ENCODE measurements around the gene ICA1.
"Not testable (repeated sequence)": the region's sequence is repeated elsewhere in the genome, so short reads cannot be mapped to it uniquely, and the experiment has no call there.

ICA1 gene

DNA sequence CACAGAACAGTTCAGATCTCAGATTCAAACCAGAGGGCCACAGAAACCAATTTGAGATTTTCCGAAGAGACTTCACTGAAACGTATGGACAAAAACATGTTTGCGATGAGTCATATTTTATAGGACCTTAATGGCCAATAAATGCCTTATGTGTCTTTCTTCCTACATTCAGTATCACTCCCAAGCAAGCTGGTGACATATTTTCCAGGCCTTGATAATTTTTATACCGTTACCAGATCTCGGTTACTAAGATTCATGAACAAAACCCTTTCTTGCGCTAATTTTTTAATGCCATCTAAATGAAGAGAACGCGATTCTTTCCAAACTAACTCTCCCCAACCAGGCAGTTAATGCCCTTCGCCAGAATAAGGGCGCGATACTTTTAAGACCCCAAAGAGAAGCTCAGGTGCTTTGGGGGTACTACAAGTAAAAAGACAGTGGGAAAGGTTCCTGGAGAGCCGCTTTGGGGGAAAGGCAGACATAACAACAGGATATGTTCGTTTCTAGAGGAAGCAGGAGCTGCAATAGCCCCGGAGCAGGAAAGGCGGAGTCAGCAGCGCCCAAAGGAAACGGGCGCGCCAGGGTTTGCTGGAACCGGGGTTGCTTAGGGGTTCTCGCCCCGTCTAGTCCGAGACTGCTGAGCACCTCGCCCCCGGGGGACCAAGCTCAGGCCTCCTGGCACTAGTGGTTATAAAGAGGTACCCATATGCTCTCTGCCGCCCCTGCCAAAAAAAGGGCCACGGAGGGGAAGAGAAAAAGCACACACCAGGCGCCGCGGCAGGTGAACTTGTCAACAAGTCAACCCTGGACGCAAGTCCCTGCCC lies 884 bp downstream of the ICA1 start:
- DNase-seq: no peak

DNA sequence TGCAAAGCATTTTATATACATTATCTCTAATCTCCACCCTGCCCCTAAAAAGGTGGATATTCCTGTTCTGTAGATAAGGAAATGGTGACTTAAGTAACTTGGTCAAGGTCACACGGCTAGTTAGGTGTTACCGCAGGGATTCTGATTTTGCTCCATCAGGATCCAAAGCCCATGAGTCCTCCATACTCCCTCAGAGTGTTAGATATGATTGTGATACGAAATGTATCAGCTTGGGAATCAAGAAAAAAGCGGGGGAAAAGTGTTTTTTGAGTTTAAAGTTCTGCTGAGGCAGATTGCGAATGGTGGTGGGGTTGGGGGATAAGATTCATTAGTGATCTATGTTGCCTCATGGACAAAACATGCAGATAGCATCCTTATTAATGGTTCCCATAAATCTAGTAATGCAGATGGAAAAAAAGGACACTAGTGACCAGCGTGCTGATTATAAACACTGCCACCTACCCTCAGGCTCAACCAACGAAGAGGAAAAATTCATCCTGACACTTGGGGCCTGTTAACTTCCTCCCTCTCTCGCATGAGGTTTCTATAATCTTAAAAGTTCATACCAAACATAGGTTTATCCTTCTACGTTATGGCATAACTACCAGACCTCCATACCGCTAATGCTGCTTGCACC lies 2.3 kb downstream of the ICA1 start:
- no peak for DNase-seq

DNA sequence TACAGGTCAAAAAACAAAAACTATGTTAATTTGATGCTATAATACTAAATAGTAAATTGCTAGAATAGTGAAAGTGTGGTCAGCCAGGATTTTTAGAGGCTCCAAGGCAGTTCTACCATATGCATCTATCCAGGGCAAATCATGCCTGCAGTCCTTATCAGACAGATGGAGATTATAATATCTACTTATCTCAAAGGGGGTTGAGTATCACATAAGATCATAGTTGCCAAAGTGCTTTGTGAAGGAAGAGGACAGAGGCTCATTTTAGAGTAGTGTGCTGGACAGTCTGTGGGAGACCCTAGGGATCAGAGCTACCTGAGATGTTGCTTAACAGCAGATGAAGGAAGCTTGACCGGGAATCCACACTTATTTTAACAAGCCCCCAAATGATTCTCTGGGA lies 3.2 kb downstream of the ICA1 start:
- no peak for DNase-seq

GRCh38 chr7:8258166-8258565 lies 3.8 kb downstream of the ICA1 start:
- DNase-seq: no peak

DNA sequence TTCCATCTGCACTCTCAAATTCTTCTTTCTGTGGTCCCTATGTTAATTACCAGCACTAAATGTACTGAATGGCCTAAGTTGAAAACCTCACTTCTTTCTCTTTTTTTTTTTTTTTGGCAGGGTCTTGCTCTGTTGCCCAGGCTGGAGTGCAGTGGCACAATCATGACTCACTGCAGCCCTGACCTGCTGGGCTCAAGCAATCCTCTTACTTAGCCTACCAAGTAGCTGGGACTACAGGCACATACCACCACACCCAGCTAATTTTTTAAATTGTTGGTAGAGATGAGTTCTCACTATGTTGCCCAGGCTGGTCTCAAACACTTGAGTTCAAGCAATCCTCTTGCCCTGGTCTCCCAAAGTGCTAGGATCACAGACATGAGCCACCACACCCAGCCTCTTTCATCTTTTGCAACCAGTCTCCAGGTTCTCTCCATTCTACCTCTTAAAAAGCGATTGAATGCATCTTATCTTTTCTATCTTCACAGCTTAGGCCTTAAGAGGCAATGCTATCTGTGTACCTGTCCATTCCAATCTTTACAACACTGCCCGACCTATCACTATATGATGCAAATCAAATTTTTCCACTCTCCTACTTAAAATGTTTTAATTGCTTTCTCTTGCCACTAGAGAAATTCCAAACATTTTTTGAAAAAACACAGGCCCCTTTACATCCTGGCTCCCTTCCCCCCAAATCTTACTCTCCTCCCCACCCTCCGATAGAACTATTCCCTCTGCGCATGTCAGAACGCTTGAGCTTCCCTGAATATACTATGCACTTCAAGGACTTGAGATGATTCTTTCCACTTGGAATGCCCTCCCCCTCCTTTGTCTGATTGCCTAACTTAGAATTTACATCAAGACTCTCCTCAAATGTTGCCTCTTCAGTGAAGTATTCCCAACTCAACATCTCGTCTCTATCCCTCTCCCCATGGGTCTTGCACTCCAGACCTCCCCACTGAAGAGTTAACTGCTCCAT lies 6.0 kb downstream of the ICA1 start:
- DNase-seq: no peak

DNA sequence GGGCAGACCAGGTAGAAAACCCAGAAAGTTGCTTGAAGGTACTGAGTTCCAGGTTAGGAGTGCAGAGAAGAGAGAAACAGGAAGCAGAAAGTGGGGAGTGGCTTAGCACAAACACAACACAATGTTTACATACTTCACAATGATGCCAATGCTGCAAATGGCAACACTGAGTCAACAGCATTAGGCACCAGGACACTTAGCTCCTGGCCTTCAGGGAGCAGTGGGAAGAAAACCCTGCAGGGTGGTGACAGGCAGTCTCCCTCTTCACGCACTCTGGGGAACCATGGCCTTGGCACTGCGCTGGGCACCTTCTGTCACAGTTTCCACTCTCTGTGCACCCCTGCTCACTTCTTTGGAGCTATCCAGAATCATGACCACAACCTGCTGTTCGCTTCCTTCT lies 7.3 kb downstream of the ICA1 start:
- no peak for DNase-seq

GRCh38 chr7:8254215-8254614 lies 7.8 kb downstream of the ICA1 start:
- no peak for DNase-seq

GRCh38 chr7:8251195-8251594 lies 10.8 kb downstream of the ICA1 start:
- no peak for DNase-seq

- DNase-seq: no peak
Observed at GRCh38 chr7:8250547-8250946, 11.4 kb downstream of the ICA1 start.

- DNase-seq: no peak
Observed at GRCh38 chr7:8249121-8249520, 12.8 kb downstream of the ICA1 start.

DNA sequence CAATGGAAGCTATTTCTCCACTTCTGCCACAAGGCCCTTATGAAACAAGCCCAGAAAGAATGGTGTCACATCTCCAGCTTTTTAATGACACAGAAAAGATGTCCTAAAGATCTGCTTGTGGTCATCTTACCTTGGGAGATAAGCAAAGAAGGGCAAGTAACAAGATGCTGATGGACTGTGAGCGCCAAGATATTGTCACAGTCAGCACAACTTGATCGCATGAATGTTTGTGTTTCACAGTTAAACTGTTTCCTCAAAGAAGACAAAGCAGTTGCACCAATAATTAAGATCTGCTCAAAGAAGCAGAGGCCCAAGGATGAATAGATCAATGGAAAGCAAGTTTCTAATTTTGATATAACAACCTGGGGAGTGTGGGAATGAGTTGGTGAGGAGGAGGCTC lies 15.9 kb downstream of the ICA1 start:
- no peak for DNase-seq

GRCh38 chr7:8245032-8245431 lies 16.9 kb downstream of the ICA1 start:
- not testable (repeated sequence) for DNase-seq

DNA sequence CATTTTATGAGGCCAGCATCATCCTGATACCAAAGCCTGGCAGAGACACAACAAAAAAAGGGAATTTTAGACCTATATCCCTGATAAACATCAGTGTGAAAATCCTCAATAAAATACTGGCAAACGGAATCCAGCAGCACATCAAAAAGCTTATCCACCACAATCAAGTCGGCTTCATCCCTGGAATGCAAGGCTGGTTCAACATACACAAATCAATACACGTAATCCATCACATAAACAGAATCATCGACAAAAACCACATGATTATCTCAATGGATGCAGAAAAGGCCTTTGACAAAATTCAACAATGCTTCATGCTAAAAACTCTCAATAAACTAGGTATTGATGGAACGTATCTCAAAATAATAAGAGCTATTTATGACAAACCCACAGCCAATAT lies 18.9 kb downstream of the ICA1 start:
- not testable (repeated sequence) for DNase-seq

GRCh38 chr7:8239702-8240362 lies 22.1 kb downstream of the ICA1 start:
- not testable (repeated sequence) for DNase-seq

DNA sequence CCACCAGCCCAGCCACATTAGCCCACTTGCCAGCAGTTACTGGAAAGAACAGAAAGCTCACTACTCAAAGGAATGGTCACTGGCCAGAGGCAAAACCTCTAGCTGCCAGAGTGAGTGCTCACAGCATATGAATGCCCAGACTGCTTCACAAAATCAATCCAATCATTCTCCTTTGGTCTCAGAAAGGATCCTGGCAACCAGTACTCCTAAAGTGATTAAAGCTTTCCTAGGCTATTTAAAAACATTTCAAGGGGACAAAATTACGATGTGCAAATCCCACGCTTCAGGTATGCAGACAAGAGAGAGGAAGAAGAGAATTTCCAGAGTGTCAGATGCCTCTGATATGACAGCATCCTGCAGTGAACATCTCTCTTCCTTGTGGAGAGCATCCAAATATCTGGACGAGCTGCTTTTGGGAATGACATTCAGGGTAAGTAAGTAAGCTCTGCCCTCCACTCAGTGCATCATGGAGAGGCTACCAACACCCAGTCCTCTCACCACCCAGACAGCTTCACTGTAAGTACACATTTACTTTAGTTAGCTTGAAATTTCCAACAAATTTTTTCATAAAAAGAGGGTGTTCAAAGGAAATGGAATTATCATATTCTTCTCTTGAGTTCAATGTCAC lies 25.1 kb downstream of the ICA1 start:
- DNase-seq: no peak

DNA sequence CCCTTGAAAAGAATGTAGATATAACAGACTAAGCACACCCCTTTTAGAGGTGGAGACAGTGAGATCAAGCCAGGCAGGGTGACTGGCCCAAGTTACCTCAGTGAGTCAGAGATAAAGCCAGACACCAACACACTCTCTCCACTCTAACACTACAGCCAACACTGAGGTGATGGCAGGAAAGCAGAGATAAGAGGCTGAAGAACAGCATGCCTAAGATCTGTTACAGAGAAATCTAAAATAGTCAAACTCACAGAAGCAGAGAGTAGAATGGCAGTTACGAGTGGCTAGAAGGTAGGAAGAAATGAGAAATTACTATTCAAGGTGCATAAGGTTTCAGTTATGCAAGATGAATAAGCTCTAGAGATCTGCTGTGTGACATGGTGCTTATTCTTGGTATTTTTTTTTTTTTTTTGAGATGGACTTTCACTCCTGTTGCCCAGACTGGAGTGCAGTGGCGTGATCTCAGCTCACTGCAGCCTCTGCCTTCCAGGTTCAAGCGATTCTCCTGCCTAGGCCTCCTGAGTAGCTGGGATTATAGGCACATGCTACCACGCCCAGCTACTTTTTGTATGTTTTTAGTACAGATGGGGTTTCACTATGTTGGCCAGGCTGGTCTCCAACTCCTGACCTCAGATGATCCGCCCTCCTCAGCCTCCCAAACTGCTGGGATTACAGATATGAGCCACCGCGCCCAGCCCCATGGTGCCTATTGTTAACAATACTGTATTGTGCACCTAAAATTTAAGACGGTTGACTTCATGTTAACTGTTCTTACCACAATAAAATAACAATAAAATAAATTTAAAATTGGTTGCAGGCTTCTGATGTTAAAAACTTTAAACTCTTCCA lies 28.7 kb downstream of the ICA1 start:
- no peak for DNase-seq

DNA sequence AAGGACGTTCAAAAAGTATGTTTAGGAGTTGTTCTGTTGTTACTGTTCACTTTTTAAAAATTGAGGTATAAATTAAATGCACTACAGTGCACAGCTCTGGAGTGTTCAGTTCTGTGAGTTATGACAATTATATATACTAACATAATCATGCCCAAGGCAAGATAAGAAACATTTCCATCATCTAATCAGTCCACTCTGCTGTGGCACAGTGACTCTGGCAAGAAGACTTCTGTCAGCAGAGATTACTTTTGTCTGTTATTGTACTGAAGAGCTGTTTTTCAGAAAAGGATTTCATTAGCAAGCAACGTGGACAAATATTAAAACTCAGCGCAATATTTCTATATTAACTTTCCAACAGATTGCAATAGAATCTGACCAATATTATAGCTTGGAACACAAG lies 32.0 kb downstream of the ICA1 start:
- DNase-seq: no peak

GRCh38 chr7:8228766-8229674 lies 32.9 kb downstream of the ICA1 start:
- no peak for DNase-seq

DNA sequence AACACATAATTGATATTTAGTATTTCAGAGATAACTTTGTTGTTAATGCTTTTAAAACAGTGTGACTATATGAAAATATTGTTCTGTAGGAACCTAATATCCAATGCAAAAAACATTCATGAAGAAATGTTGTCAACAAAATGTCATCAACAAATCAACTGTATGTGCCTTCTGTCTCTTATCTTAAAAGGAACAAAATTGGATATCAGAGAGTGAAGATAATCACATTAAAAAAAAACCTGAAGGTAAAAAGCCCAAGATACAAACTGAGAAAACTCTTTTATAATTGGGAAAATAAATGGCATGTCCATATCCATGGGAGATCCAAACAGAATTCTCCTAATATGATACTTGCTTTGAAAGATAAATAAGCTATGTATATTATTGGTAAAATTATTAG lies 33.9 kb downstream of the ICA1 start:
- DNase-seq: no peak

GRCh38 chr7:8227261-8227660 lies 34.7 kb downstream of the ICA1 start:
- no peak for DNase-seq
